Measurements from ENCODE around the gene TMBIM1. TPM values are rescaled to one million over a fixed set of nuclear protein-coding genes. Genes with fewer than 3 reads are reported as not detected.

TMBIM1 gene
- total RNA-seq, 2 donors from 2014 or later, result 82.8 to 225 TPM

DNA sequence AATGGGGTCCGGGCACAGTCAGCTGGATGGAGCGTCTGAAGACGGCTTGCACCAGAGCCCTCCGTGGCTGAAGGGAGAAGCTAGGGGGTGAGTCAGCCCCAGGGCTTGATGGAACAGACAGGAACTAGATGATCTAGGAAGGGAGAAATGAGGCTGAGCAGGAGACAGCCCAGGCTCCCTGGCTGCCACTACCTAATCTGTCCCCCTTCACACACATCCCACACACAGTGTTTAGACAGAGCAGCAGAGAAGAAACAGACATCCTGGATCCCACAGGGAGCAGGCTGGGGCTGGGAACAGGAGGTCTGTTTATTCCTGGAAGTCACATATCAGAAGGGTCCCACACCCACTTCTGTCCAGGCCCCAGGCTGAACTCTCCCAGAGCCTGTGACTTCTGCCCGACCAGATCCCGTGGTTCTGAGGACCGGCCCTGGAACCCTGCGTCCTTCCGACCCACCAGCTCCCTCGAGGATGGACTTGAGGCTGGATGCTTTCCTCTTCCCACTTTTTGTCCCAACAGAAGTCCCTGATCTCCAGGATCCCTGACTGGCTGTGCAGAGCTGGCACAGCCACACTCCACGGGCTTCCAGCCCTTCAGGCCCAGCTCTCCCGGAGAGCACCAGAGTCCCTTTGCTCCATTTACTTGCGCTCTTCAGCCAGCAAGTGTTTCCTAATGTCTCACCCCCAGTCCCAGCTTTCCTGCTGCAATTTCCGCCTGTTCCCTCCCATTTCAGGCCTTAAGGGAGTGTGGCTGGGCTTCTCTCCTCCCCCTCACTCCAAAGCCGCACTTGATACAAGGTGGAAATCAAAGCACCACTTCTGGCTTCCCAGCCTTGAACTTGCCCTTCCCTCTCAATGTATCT is 33.0 kb downstream of the TMBIM1 start:
- DNase-seq (ENCODE audit: low spot score), result peak; percentile 91
- TF ChIP-seq, protein P1, sequence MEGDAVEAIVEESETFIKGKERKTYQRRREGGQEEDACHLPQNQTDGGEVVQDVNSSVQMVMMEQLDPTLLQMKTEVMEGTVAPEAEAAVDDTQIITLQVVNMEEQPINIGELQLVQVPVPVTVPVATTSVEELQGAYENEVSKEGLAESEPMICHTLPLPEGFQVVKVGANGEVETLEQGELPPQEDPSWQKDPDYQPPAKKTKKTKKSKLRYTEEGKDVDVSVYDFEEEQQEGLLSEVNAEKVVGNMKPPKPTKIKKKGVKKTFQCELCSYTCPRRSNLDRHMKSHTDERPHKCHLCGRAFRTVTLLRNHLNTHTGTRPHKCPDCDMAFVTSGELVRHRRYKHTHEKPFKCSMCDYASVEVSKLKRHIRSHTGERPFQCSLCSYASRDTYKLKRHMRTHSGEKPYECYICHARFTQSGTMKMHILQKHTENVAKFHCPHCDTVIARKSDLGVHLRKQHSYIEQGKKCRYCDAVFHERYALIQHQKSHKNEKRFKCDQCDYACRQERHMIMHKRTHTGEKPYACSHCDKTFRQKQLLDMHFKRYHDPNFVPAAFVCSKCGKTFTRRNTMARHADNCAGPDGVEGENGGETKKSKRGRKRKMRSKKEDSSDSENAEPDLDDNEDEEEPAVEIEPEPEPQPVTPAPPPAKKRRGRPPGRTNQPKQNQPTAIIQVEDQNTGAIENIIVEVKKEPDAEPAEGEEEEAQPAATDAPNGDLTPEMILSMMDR (IDR thresholded peaks at IDR 0.05), result no peak
- peak overlapping the region in 1 of 2 donors; percentile 5 for H3K4me3 ChIP-seq
- H3K36me3 ChIP-seq, result peaks cover 33% of the 10 kb centered on the region
- peak overlapping the region; percentile 82 to 85 for H3K27ac ChIP-seq
- H3K27me3 ChIP-seq, result no peaks in the 10 kb centered on the region
- no peaks in the 10 kb centered on the region for H3K9me3 ChIP-seq
- H3K4me1 ChIP-seq, result peaks cover 0 to 64% of the 10 kb centered on the region in 2 donors

DNA sequence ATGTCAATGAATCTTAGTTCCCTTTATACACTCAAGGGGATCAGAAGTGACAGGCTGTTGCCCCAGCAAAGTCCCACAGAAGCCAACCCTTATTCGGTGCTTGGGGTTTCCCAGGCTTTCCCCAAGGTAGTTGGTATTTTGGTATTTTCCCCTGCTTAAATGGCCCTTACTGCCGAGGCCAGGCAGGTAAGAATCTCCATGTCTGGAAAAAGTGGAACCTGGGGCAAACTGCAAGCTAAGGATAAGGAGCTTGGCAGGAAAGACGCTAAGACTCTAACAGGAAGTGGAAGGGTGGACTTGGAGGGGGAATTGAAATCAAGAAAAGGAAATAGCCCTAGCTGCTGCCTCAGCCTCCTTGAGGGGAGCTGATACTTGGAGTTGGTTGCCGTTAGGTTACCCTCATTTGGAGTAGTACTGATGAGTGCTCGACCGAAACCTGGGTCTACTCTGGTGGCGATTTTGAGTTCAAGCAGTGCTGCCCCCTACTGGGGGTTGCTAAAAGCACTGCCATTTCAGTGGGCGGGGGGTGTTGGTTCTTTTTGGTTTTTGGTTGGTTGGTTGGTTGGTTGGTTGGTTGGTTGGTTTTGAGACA is 34.8 kb downstream of the TMBIM1 start:
- Histone ChIP-seq H3K4me1 (peaks cover 0 to 60% of the 10 kb centered on the region in 2 donors), H3K9me3 (no peaks in the 10 kb centered on the region), H3K27me3 (no peaks in the 10 kb centered on the region), H3K4me3 (no peak overlapping the region), H3K27ac (peak overlapping the region; percentile 29 to 47), H3K36me3 (peaks cover 37% of the 10 kb centered on the region)
- TF ChIP-seq, protein P1 (IDR thresholded peaks at IDR 0.05), result peak in 1 of 2 donors; percentile 67
- DNase-seq (ENCODE audit: low spot score), result no peak

DNA sequence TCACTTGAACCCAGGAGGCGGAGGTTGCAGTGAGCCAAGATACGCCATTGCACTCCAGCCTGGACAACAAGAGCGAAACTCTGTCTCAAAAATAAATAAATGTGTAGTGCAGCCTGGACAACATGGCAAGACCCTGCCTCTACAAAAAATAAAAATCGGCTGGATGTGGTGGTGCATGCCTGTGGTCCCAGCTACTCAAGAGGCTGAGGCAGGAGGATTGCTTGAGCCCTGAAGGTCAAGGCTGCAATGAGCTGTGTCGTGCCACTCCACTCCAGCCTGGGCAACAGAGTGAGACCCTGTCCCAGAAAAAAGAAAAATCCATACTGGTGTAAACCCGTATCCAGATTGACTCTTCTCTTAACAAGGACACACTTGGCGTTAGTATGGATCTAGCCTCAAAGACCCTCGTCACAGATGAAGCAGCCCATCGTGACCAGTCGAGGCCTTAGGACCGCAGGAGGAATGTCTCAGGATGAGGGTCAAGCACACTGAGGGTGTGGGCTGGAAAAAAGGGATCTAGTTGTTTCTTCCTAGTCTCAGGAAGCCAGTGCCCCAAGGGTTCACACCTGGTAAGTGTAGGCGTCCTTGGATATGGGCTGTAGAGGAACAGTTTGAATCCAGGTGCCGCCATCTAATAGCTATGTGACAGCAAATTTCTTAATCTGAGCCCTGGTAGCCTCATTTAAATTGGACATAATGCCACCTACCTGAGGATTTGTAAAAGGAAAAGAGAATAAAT is 35.5 kb downstream of the TMBIM1 start:
- Histone ChIP-seq H3K4me1 (peaks cover 0 to 55% of the 10 kb centered on the region in 2 donors), H3K27ac (peak overlapping the region; percentile 29 to 47), H3K4me3 (no peak overlapping the region), H3K36me3 (peaks cover 44% of the 10 kb centered on the region), H3K27me3 (no peaks in the 10 kb centered on the region), H3K9me3 (no peaks in the 10 kb centered on the region)
- DNase-seq (ENCODE audit: low spot score), result no peak
- TF ChIP-seq, protein P1 (IDR thresholded peaks at IDR 0.05), result no peak

DNA sequence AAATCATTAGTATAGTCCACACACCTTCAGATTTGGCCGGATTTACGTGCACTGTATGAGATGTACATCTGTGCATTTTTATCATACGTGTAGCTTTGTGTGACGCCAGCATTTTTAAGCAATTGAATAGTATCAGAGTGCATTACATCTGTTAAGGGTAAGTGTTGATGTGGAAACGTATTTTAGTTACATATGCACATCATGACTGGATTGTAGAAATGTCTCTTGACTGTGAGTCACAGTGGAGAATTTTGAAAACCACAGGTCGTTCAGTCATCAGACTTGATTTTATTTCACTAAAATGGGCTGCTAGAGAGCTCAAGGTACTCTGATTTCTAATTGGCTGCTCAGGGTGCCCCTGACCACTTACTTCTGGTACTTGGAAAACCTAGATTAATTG is 36.9 kb downstream of the TMBIM1 start:
- H3K9me3 ChIP-seq, result no peaks in the 10 kb centered on the region
- H3K4me1 ChIP-seq, result peaks cover 0 to 41% of the 10 kb centered on the region in 2 donors
- DNase-seq (ENCODE audit: low spot score), result no peak
- H3K27me3 ChIP-seq, result no peaks in the 10 kb centered on the region
- H3K27ac ChIP-seq, result no peak overlapping the region
- TF ChIP-seq, protein P1 (IDR thresholded peaks at IDR 0.05), result no peak
- no peak overlapping the region for H3K4me3 ChIP-seq
- H3K36me3 ChIP-seq, result peaks cover 58% of the 10 kb centered on the region

DNA sequence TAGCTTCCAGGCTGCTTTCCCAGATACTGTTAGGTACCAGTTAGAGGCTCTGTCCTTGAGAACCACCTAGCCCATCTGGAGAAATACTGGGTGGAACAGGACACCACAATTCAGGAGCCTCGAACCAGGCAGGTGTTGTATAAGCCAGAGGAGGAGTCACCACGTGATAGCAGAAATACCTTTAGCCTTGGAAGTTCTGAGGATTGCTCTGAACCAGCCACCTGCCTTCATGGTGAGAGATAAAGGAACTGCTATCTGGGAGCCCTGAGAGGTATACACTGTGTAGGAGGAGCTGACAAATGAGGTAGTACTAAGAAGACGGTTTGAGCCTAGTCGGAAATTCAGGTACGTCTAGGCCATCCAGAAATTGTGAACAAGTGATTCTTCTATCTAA is 39.1 kb downstream of the TMBIM1 start:
- H3K9me3 ChIP-seq, result no peaks in the 10 kb centered on the region
- H3K27me3 ChIP-seq, result no peaks in the 10 kb centered on the region
- no peak for DNase-seq (ENCODE audit: low spot score)
- H3K4me1 ChIP-seq, result peaks cover 0 to 19% of the 10 kb centered on the region in 2 donors
- H3K27ac ChIP-seq, result peak overlapping the region in 1 of 2 donors; percentile 23
- H3K36me3 ChIP-seq, result peaks cover 80% of the 10 kb centered on the region
- H3K4me3 ChIP-seq, result no peak overlapping the region
- TF ChIP-seq, protein P1 (IDR thresholded peaks at IDR 0.05), result no peak
